Caco-2 (cell line): Measurements from ENCODE around the gene C20orf204. TPM values are rescaled to one million over a fixed set of nuclear protein-coding genes. Genes with fewer than 3 reads are reported as not detected.

Experiments
- BruUV-seq: library from RNA; stranded (reverse); fragments of 400-500 nt; replicated peaks from 2 replicates; lab custom pipeline; 2021; lab: Mats Ljungman, UMichigan
- CTCF ChIA-PET: fragments of 300-600 bp; sonication (Branson Sonifier 250); formaldehyde crosslinking; loops from one replicate; lab custom pipeline; 2022; ENCODE audit warnings: antibody characterized with exemption; lab: Charles Lee
- POLR2A ChIA-PET: fragments of 300-600 bp; sonication (Branson Sonifier 250); formaldehyde crosslinking; loops from one replicate; lab custom pipeline; 2022; ENCODE audit warnings: antibody characterized with exemption; lab: Charles Lee
- DNase-seq, 2 experiments: peaks; one replicate each; pipeline versions ENCODE4 v3.0.0 to v3.0.0-alpha.2; 2020 to 2022
- H3K27me3 ChIP-seq: replicated peaks from 2 replicates; pipeline ENCODE4 v1.6.0; 2011; ENCODE audit warnings: low read length; ENCODE audit not compliant: control insufficient read depth, insufficient read depth
- H3K36me3 ChIP-seq: 2 replicates; pipeline ENCODE4 v1.5.1; 2011; ENCODE audit warnings: low read length; ENCODE audit not compliant: control insufficient read depth, insufficient read depth
- H3K4me1 ChIP-seq: fragments of 250-450 bp; sonication (Bioruptor Pico); 2 replicates; pipeline ENCODE4 v1.5.1; 2020; ENCODE audit warnings: mild to moderate bottlenecking
- H3K4me3 ChIP-seq: 2 replicates; pipeline ENCODE4 v1.5.1; 2011; ENCODE audit warnings: low read depth, mild to moderate bottlenecking, control low read depth, low read length
- H3K9me3 ChIP-seq: fragments of 250-450 bp; sonication (Bioruptor Pico); 2 replicates; pipeline ENCODE4 v1.5.1; 2020; ENCODE audit warnings: mild to moderate bottlenecking, moderate library complexity
- H3K27ac Mint-ChIP-seq: one replicate; pipeline ENCODE4 v1.8.0; 2022; ENCODE audit warnings: mixed read lengths; ENCODE audit not compliant: unreplicated experiment
- H3K27me3 Mint-ChIP-seq: one replicate; pipeline ENCODE4 v1.8.0; 2022; ENCODE audit warnings: mixed read lengths; ENCODE audit not compliant: insufficient read depth, unreplicated experiment
- H3K36me3 Mint-ChIP-seq: one replicate; pipeline ENCODE4 v1.8.0; 2022; ENCODE audit warnings: mild to moderate bottlenecking, mixed read lengths; ENCODE audit not compliant: insufficient read depth, unreplicated experiment
- H3K4me1 Mint-ChIP-seq: one replicate; pipeline ENCODE4 v1.8.0; 2022; ENCODE audit warnings: low read depth, mixed read lengths; ENCODE audit not compliant: unreplicated experiment
- H3K4me3 Mint-ChIP-seq: one replicate; pipeline ENCODE4 v1.8.0; 2022; ENCODE audit warnings: mild to moderate bottlenecking, moderate library complexity, mixed read lengths; ENCODE audit not compliant: unreplicated experiment
- H3K9me3 Mint-ChIP-seq: one replicate; pipeline ENCODE4 v1.8.0; 2022; ENCODE audit warnings: mixed read lengths; ENCODE audit not compliant: unreplicated experiment
- CTCF ChIP-seq, 2 experiments: fragments of 200-600 bp in 1 of 2; IDR thresholded peaks; 1 replicate in 1 of 2; 2 replicates in 1 of 2; pipeline versions ENCODE4 v1.5.1 to v1.8.0; 2011 to 2022; ENCODE audit warnings: antibody characterized with exemption in 1 of 2, control low read depth in 1 of 2, inconsistent platforms in 1 of 2, low read depth in 1 of 2, low read length in 1 of 2, mild to moderate bottlenecking in 1 of 2, moderate library complexity in 1 of 2; ENCODE audit not compliant: insufficient read depth in 1 of 2, severe bottlenecking in 1 of 2, unreplicated experiment in 1 of 2
- intact Hi-C: fragments of 100-400 bp; cut with micrococcal nuclease; formaldehyde crosslinking; loops from one replicate; pipeline ENCODE4 v1.10.0; 2022; ENCODE audit not compliant: unreplicated experiment
- total RNA-seq: library from RNA; stranded (reverse); gene quantifications from 2 replicates; pipeline ENCODE4 v1.2.3, GENCODE V29; 2022

Gene C20orf204
- total RNA-seq, 1 experiment from 2014 or later: 3.2 TPM

- H3K4me3 Mint-ChIP-seq: peak overlapping the region; percentile 55
- Histone ChIP-seq H3K36me3 (peaks cover 50% of the 10 kb centered on the region), H3K4me3 (no peak overlapping the region), H3K27me3 (no peaks in the 10 kb centered on the region), H3K9me3 (no peaks in the 10 kb centered on the region), H3K4me1 (peaks cover 34% of the 10 kb centered on the region)
- no peaks in the 10 kb centered on the region for H3K9me3 Mint-ChIP-seq
- ChIA-PET POLR2A (interaction anchor here (0.5 to 1.8 kb wide), 6 partner anchors 13 to 43 kb away, joined by 3 to 9 read pairs (median 4); partner anchors contain the start of genes PRPF6 and TCEA2), CTCF (interaction anchor here (0.6 to 3.0 kb wide), 10 partner anchors 10 to 485 kb away, joined by 3 to 45 read pairs (median 4); partner anchors contain the start of genes C20orf204, OPRL1 and PRPF6)
- BruUV-seq: no TSS peak
- intact Hi-C loops: loop anchor here (1.0 kb wide), 3 partner anchors 15 to 42 kb away; partner anchors contain the start of gene PRPF6
- H3K27me3 Mint-ChIP-seq: no peaks in the 10 kb centered on the region
- H3K4me1 Mint-ChIP-seq: peaks cover 37% of the 10 kb centered on the region
- no peak for TF ChIP-seq CTCF (IDR thresholded peaks at IDR 0.05; ENCODE audit: insufficient read depth in 1 of 2, low read depth in 1 of 2, low read length in 1 of 2, severe bottlenecking in 1 of 2, unreplicated experiment in 1 of 2)
- DNase-seq: no peak
- H3K27ac Mint-ChIP-seq: peak overlapping the region; percentile 83
- H3K36me3 Mint-ChIP-seq: peaks cover 97% of the 10 kb centered on the region
These were observed 12.4 kb upstream of the C20orf204 start for GRCh38 chr20:64023361-64024140.

- Histone ChIP-seq H3K36me3 (peaks cover 52% of the 10 kb centered on the region), H3K4me3 (no peak overlapping the region), H3K4me1 (peaks cover 34% of the 10 kb centered on the region), H3K9me3 (no peaks in the 10 kb centered on the region), H3K27me3 (no peaks in the 10 kb centered on the region)
- no TSS peak for BruUV-seq
- Mint-ChIP-seq H3K27ac (peak overlapping the region; percentile 83), H3K36me3 (peaks cover 97% of the 10 kb centered on the region), H3K4me1 (peaks cover 37% of the 10 kb centered on the region), H3K4me3 (peak overlapping the region; percentile 55), H3K27me3 (no peaks in the 10 kb centered on the region), H3K9me3 (no peaks in the 10 kb centered on the region)
- POLR2A ChIA-PET: interaction anchor here (0.5 to 1.8 kb wide), 6 partner anchors 14 to 44 kb away, joined by 3 to 9 read pairs (median 4); partner anchors contain the start of genes PRPF6 and TCEA2
- peak; percentile 92 to 95 for DNase-seq
- CTCF ChIA-PET: interaction anchor here (0.6 to 3.0 kb wide), 9 partner anchors 9 to 486 kb away, joined by 3 to 45 read pairs (median 5); partner anchors contain the start of genes C20orf204, OPRL1 and PRPF6
- TF ChIP-seq CTCF (IDR thresholded peaks at IDR 0.05; ENCODE audit: insufficient read depth in 1 of 2, low read depth in 1 of 2, low read length in 1 of 2, severe bottlenecking in 1 of 2, unreplicated experiment in 1 of 2): peak in 1 of 2 experiments; percentile 19
- intact Hi-C loops: loop anchor here (1.0 kb wide), 3 partner anchors 14 to 43 kb away; partner anchors contain the start of gene PRPF6
These were observed 11.6 kb upstream of the C20orf204 start for GRCh38 chr20:64024141-64024990.
